GM23338 (cell line): ENCODE results near the gene MAP3K10. TPM values are rescaled to one million over a fixed set of nuclear protein-coding genes. Genes with fewer than 3 reads are reported as not detected.

Source experiments
- ATAC-seq: fragments of 200-7000 bp; cut with Tn5 transposase; 3 replicates; pipeline ENCODE4 v1.9.1; 2020
- DNase-seq: peaks from one replicate; pipeline ENCODE4 v3.0.0-alpha.2; 2015; ENCODE audit warnings: low spot score
- H2AFZ ChIP-seq: fragments of 200-600 bp; sonication (generic); 2 replicates; pipeline ENCODE4 v1.8.0; 2016; ENCODE audit warnings: antibody characterized with exemption, mild to moderate bottlenecking, moderate library complexity
- H3F3A ChIP-seq: fragments of 200-600 bp; sonication (generic); replicated peaks from 2 replicates; pipeline ENCODE4 v1.8.0; 2017; ENCODE audit warnings: antibody characterized with exemption, mixed run types, low read depth
- H3K27ac ChIP-seq: fragments of 200-600 bp; sonication (generic); 2 replicates; pipeline ENCODE4 v1.6.1; 2016; ENCODE audit warnings: low read depth
- H3K27me3 ChIP-seq: fragments of 200-600 bp; sonication (generic); 2 replicates; pipeline ENCODE4 v1.8.0; 2016; ENCODE audit warnings: mild to moderate bottlenecking, mixed run types, moderate library complexity; ENCODE audit not compliant: insufficient read depth
- H3K36me3 ChIP-seq: fragments of 200-600 bp; sonication (generic); 2 replicates; pipeline ENCODE4 v1.8.0; 2016; ENCODE audit warnings: mild to moderate bottlenecking; ENCODE audit not compliant: insufficient read depth
- H3K4me1 ChIP-seq: fragments of 200-600 bp; sonication (generic); 2 replicates; pipeline ENCODE4 v1.8.0; 2016; ENCODE audit warnings: mild to moderate bottlenecking, moderate library complexity; ENCODE audit not compliant: insufficient read depth
- H3K4me2 ChIP-seq: fragments of 200-600 bp; sonication (generic); 2 replicates; pipeline ENCODE4 v1.7.1; 2017; ENCODE audit warnings: mixed run types
- H3K4me3 ChIP-seq: fragments of 200-600 bp; sonication (generic); 2 replicates; pipeline ENCODE4 v1.6.1; 2016; ENCODE audit warnings: mixed run types
- H3K79me2 ChIP-seq: fragments of 200-600 bp; sonication (generic); replicated peaks from 2 replicates; pipeline ENCODE4 v1.8.0; 2017; ENCODE audit warnings: mild to moderate bottlenecking; ENCODE audit not compliant: insufficient read depth
- H3K9me2 ChIP-seq: fragments of 200-600 bp; sonication (generic); 2 replicates; pipeline ENCODE4 v1.8.0; 2017; ENCODE audit not compliant: insufficient read depth
- H4K20me1 ChIP-seq: fragments of 200-600 bp; sonication (generic); replicated peaks from 2 replicates; pipeline ENCODE4 v1.8.0; 2017; ENCODE audit warnings: mild to moderate bottlenecking; ENCODE audit not compliant: insufficient read depth
- H3K27ac Mint-ChIP-seq: 2 replicates; pipeline ENCODE4 v1.8.0; 2020; ENCODE audit warnings: inconsistent platforms, mild to moderate bottlenecking, moderate library complexity, mixed read lengths
- H3K27me3 Mint-ChIP-seq: 3 replicates; pipeline ENCODE4 v1.8.0; 2022; ENCODE audit warnings: low read depth, mild to moderate bottlenecking, moderate library complexity, mixed read lengths, inconsistent platforms; ENCODE audit not compliant: insufficient read depth, poor library complexity
- H3K36me3 Mint-ChIP-seq: 3 replicates; pipeline ENCODE4 v1.8.0; 2021; ENCODE audit warnings: low read depth, mild to moderate bottlenecking, inconsistent platforms, moderate library complexity, mixed read lengths
- H3K4me1 Mint-ChIP-seq: 3 replicates; pipeline ENCODE4 v1.8.0; 2020; ENCODE audit warnings: mild to moderate bottlenecking, inconsistent platforms, mixed read lengths
- H3K4me3 Mint-ChIP-seq: 3 replicates; pipeline ENCODE4 v1.8.0; 2021; ENCODE audit warnings: moderate library complexity, mild to moderate bottlenecking, inconsistent platforms, mixed read lengths
- H3K9me3 Mint-ChIP-seq: 3 replicates; pipeline ENCODE4 v1.8.0; 2020; ENCODE audit warnings: moderate library complexity, mild to moderate bottlenecking, inconsistent platforms, mixed read lengths
- CREB1 ChIP-seq: fragments of 250-450 bp; sonication (Bioruptor Pico); IDR thresholded peaks from 2 replicates; pipeline ENCODE4 v1.5.0; 2020; ENCODE audit warnings: low read depth, mild to moderate bottlenecking, moderate library complexity
- EZH2phosphoT487 ChIP-seq: fragments of 200-600 bp; sonication (generic); IDR thresholded peaks from one replicate; pipeline ENCODE4 v1.8.1; 2018; ENCODE audit warnings: antibody characterized with exemption; ENCODE audit not compliant: unreplicated experiment
- JUNB ChIP-seq: IDR thresholded peaks from one replicate; pipeline ENCODE4 v1.6.1; 2016; ENCODE audit warnings: antibody characterized with exemption; ENCODE audit not compliant: unreplicated experiment
- NANOG ChIP-seq: IDR thresholded peaks from 2 replicates; pipeline ENCODE4 v1.6.1; 2016; ENCODE audit warnings: antibody characterized with exemption, borderline replicate concordance
- POLR2AphosphoS5 ChIP-seq: IDR thresholded peaks from 2 replicates; pipeline ENCODE4 v1.6.1; 2016; ENCODE audit warnings: antibody characterized with exemption, low read depth
- ZNF331 ChIP-seq: fragments of 250-450 bp; sonication (Bioruptor Pico); IDR thresholded peaks from 2 replicates; pipeline ENCODE4 v1.5.0; 2020; ENCODE audit warnings: low read depth, mild to moderate bottlenecking, moderate library complexity
- ZNF462 ChIP-seq: fragments of 250-450 bp; sonication (Bioruptor Pico); IDR thresholded peaks from 2 replicates; pipeline ENCODE4 v1.5.0; 2020; ENCODE audit warnings: mild to moderate bottlenecking, moderate library complexity
- polyA plus RNA-seq: library from polyadenylated mRNA; unstranded; fragments of >200 nt; fragmentation: Nextera tagmentation; extraction: Ambion mirVana; gene quantifications from 2 replicates; pipeline ENCODE4 v1.2.1, GENCODE V29; 2016
- total RNA-seq: library from RNA; depleted of rRNA; stranded (reverse); fragments of >200 nt; shearing (Covaris generic); gene quantifications from 2 replicates; pipeline ENCODE4 v1.2.3, GENCODE V29; 2014

Gene MAP3K10
- total and polyA plus RNA-seq, 2 experiments from 2014 or later, result 5.9 to 13.7 TPM

- TF ChIP-seq ZNF462, result no peak
These were observed 60.0 kb downstream of the MAP3K10 start (continued) for GRCh38 chr19:40251244-40251643.

GRCh38 chr19:40251991-40252390 lies 60.8 kb downstream of the MAP3K10 start:
- Histone ChIP-seq H3F3A (no peaks in the 10 kb centered on the region), H3K27me3 (no peaks in the 10 kb centered on the region), H2AFZ (no peak overlapping the region), H3K4me1 (peaks cover 7% of the 10 kb centered on the region; the same call in 1 of the 2 replicates), H3K4me3 (no peak overlapping the region), H3K9me2 (no peaks in the 10 kb centered on the region), H3K27ac (peak overlapping the region; percentile 76; the same call in 1 of the 2 replicates), H3K36me3 (no peaks in the 10 kb centered on the region; the same call in 1 of the 2 replicates), H3K79me2 (no peaks in the 10 kb centered on the region; the same call in 1 of the 2 replicates), H4K20me1 (no peaks in the 10 kb centered on the region; the same call in 1 of the 2 replicates), H3K4me2 (no peak overlapping the region)
- DNase-seq (no peak), ATAC-seq (no peak; the same call in 2 of the 3 replicates)
- Mint-ChIP-seq H3K4me3 (no peak overlapping the region), H3K9me3 (peaks cover 2% of the 10 kb centered on the region; the same call in 1 of the 3 replicates), H3K27ac (peak overlapping the region; percentile 65), H3K36me3 (peaks cover 31% of the 10 kb centered on the region), H3K4me1 (peaks cover 15% of the 10 kb centered on the region), H3K27me3 (peaks cover 8% of the 10 kb centered on the region)
- TF ChIP-seq EZH2phosphoT487 (no peak), POLR2AphosphoS5 (no peak), ZNF331 (CRISPR knock-in tag) (no peak), CREB1 (CRISPR knock-in tag) (no peak), ZNF462 (no peak), JUNB (no peak), NANOG (no peak)
